Gastrocnemius medialis (tissue), 4 donors: ENCODE data around the gene GPC6. TPM values are rescaled to one million over a fixed set of nuclear protein-coding genes. Genes with fewer than 3 reads are reported as not detected.

Source experiments
- ATAC-seq, 2 donors: fragments of 150-250 bp; one replicate each; pipeline ENCODE4 v1.9.1; 2016
- DNase-seq, 2 donors: peaks; one replicate each; pipeline ENCODE4 v3.0.0-alpha.2; 2019
- H3K27ac ChIP-seq, 4 donors: fragments of 200-600 bp; sonication (generic); 1 replicate in 1 of 4; 2 replicates in 3 of 4; pipeline ENCODE4 v1.5.1; 2016 to 2018; ENCODE audit warnings: mild to moderate bottlenecking in 2 of 4, moderate library complexity in 1 of 4
- H3K27me3 ChIP-seq, 3 donors: fragments of 200-600 bp; sonication (generic) in 2 of 3; 1 replicate in 1 of 3; 2 replicates in 2 of 3; pipeline versions ENCODE4 v1.5.1 to v1.6.0; 2016 to 2019; ENCODE audit warnings: mild to moderate bottlenecking in 1 of 3, moderate library complexity in 1 of 3
- H3K36me3 ChIP-seq, 2 donors: fragments of 200-600 bp; sonication (generic) in 1 of 2; one replicate each; pipeline ENCODE4 v1.5.1; 2017 to 2018
- H3K4me1 ChIP-seq, 2 donors: fragments of 200-600 bp; sonication (generic) in 1 of 2; one replicate each; pipeline ENCODE4 v1.5.1; 2016 to 2017; ENCODE audit warnings: mild to moderate bottlenecking in 2 of 2
- H3K4me3 ChIP-seq, 4 donors: fragments of 200-600 bp; sonication (generic) in 3 of 4; 1 replicate in 1 of 4; 2 replicates in 3 of 4; pipeline ENCODE4 v1.5.1; 2016 to 2019; ENCODE audit warnings: mild to moderate bottlenecking in 2 of 4
- H3K9me3 ChIP-seq, 3 donors: fragments of 200-600 bp; sonication (generic) in 2 of 3; 1 replicate in 1 of 3; 2 replicates in 2 of 3; pipeline ENCODE4 v1.5.1; 2016 to 2019
- CTCF ChIP-seq, 5 experiments: fragments of 450-650 bp in 3 of 5; fragments of 200-600 bp in 2 of 5; sonication (generic) in 2 of 5; IDR thresholded peaks in 4 of 5; conservative IDR thresholded peaks in 1 of 5; 1 replicate in 4 of 5; 2 replicates in 1 of 5; pipeline ENCODE4 v1.5.1; 2016 to 2019; ENCODE audit warnings: antibody characterized with exemption in 5 of 5, mild to moderate bottlenecking in 3 of 5, moderate library complexity in 3 of 5
- POLR2A ChIP-seq, 2 donors: fragments of 450-650 bp; IDR thresholded peaks; one replicate each; pipeline ENCODE4 v1.6.1; 2017; ENCODE audit warnings: antibody characterized with exemption in 2 of 2, mild to moderate bottlenecking in 2 of 2, moderate library complexity in 2 of 2
- in situ Hi-C, 4 donors: fragments of 200-750 bp; cut with MboI; loops; one replicate each; pipeline versions ENCODE4 v1.15.0 to v1.8.0; 2017; ENCODE audit warnings: low sequenced_read_pairs in 4 of 4
- intact Hi-C: fragments of 100-400 bp; cut with DNase I; formaldehyde crosslinking; loops from one replicate; pipeline ENCODE4 v1.15.1; 2023; ENCODE audit warnings: low total_unique reads
- total RNA-seq, 4 donors: library from RNA; depleted of rRNA; stranded (reverse); fragments of >200 nt; gene quantifications; one replicate each; pipeline versions ENCODE4 v1.1.0 to v1.2.3, GENCODE V29; 2016

The GPC6 gene
- total RNA-seq, 4 donors from 2014 or later: 0.47 to 0.88 (median 0.59) TPM

- H3K4me1 ChIP-seq: peaks cover 0 to 4% of the 10 kb centered on the region in 2 donors
- H3K27ac ChIP-seq: no peak overlapping the region
- H3K9me3 ChIP-seq: no peaks in the 10 kb centered on the region
- H3K27me3 ChIP-seq: no peaks in the 10 kb centered on the region
- TF ChIP-seq POLR2A (IDR thresholded peaks at IDR 0.05): no peak
- TF ChIP-seq CTCF (IDR thresholded peaks at IDR 0.05 in 4 of 5, conservative IDR thresholded peaks at IDR 0.05 in 1 of 5): no peak
- H3K36me3 ChIP-seq: no peaks in the 10 kb centered on the region
- ATAC-seq (no peak), DNase-seq (no peak)
- intact Hi-C loops: no loop called here
- in situ Hi-C loops: no loop called here
- no peak overlapping the region for H3K4me3 ChIP-seq
Observed at GRCh38 chr13:94232956-94233355, 1006.3 kb downstream of the GPC6 start.

- in situ Hi-C loops: no loop called here
- TF ChIP-seq POLR2A (IDR thresholded peaks at IDR 0.05) (no peak), CTCF (IDR thresholded peaks at IDR 0.05 in 4 of 5, conservative IDR thresholded peaks at IDR 0.05 in 1 of 5) (no peak)
- H3K36me3 ChIP-seq: no peaks in the 10 kb centered on the region
- H3K4me1 ChIP-seq: peaks cover 0 to 4% of the 10 kb centered on the region in 2 donors
- ATAC-seq: peak; percentile 66 to 71
- peak in 1 of 2 donors; percentile 28 for DNase-seq
- no peak overlapping the region for H3K27ac ChIP-seq
- no peak overlapping the region for H3K4me3 ChIP-seq
- no peaks in the 10 kb centered on the region for H3K9me3 ChIP-seq
- intact Hi-C loops: no loop called here
- H3K27me3 ChIP-seq: no peaks in the 10 kb centered on the region
Observed at GRCh38 chr13:94233401-94233800, 1006.8 kb downstream of the GPC6 start.

GRCh38 chr13:94233837-94234236 is 1007.2 kb downstream of the GPC6 start:
- intact Hi-C loops: no loop called here
- Histone ChIP-seq H3K4me3 (no peak overlapping the region), H3K4me1 (peaks cover 0 to 4% of the 10 kb centered on the region in 2 donors), H3K27me3 (no peaks in the 10 kb centered on the region), H3K9me3 (no peaks in the 10 kb centered on the region), H3K36me3 (no peaks in the 10 kb centered on the region), H3K27ac (no peak overlapping the region)
- ATAC-seq (no peak), DNase-seq (no peak)
- TF ChIP-seq POLR2A (IDR thresholded peaks at IDR 0.05) (no peak), CTCF (IDR thresholded peaks at IDR 0.05 in 4 of 5, conservative IDR thresholded peaks at IDR 0.05 in 1 of 5) (no peak)
- in situ Hi-C loops: no loop called here

GRCh38 chr13:94234738-94235137 is 1008.1 kb downstream of the GPC6 start:
- H3K36me3 ChIP-seq: no peaks in the 10 kb centered on the region
- intact Hi-C loops: no loop called here

More at GRCh38 chr13:94234738-94235137, 1008.1 kb downstream of the GPC6 start:
- Histone ChIP-seq H3K9me3 (no peaks in the 10 kb centered on the region), H3K27ac (no peak overlapping the region), H3K4me3 (no peak overlapping the region), H3K4me1 (peaks cover 0 to 4% of the 10 kb centered on the region in 2 donors), H3K27me3 (no peaks in the 10 kb centered on the region)
- in situ Hi-C loops: no loop called here
- no peak for DNase-seq
- ATAC-seq: no peak
- TF ChIP-seq CTCF (IDR thresholded peaks at IDR 0.05 in 4 of 5, conservative IDR thresholded peaks at IDR 0.05 in 1 of 5) (no peak), POLR2A (IDR thresholded peaks at IDR 0.05) (no peak)
